Muscle layer of colon (tissue), 2 donors: ENCODE measurements around the gene MC1R.
"Not testable (repeated sequence)": the region's sequence is repeated elsewhere in the genome, so short reads cannot be mapped to it uniquely, and the experiment has no call there.

Source experiments
- H3K27ac ChIP-seq: one replicate; pipeline ENCODE4 v1.7.0; 2013; ENCODE audit warnings: low read depth, mild to moderate bottlenecking, low read length, moderate library complexity
- H3K27me3 ChIP-seq, 2 donors: one replicate each; pipeline ENCODE4 v1.7.0; 2013; ENCODE audit warnings: low read length in 2 of 2, mild to moderate bottlenecking in 2 of 2; ENCODE audit not compliant: insufficient read depth in 2 of 2, control insufficient read depth in 1 of 2
- H3K36me3 ChIP-seq: one replicate; pipeline ENCODE4 v1.7.0; 2013; ENCODE audit warnings: mild to moderate bottlenecking, low read length; ENCODE audit not compliant: insufficient read depth
- H3K4me1 ChIP-seq: one replicate; pipeline ENCODE4 v1.7.0; 2013; ENCODE audit warnings: mild to moderate bottlenecking, low read length; ENCODE audit not compliant: insufficient read depth
- H3K4me3 ChIP-seq, 2 donors: one replicate each; pipeline ENCODE4 v1.7.0; 2013; ENCODE audit warnings: low read length in 2 of 2, low read depth in 1 of 2, mild to moderate bottlenecking in 1 of 2, moderate library complexity in 1 of 2
- H3K9ac ChIP-seq: one replicate; pipeline ENCODE4 v1.7.0; 2013; ENCODE audit warnings: low read length
- H3K9me3 ChIP-seq: one replicate; pipeline ENCODE4 v1.7.0; 2013; ENCODE audit warnings: mild to moderate bottlenecking, low read length
- donor health status: abdominal sarcoma.
- donor health status: Adenocarcinoma of cecum.

Gene MC1R

DNA sequence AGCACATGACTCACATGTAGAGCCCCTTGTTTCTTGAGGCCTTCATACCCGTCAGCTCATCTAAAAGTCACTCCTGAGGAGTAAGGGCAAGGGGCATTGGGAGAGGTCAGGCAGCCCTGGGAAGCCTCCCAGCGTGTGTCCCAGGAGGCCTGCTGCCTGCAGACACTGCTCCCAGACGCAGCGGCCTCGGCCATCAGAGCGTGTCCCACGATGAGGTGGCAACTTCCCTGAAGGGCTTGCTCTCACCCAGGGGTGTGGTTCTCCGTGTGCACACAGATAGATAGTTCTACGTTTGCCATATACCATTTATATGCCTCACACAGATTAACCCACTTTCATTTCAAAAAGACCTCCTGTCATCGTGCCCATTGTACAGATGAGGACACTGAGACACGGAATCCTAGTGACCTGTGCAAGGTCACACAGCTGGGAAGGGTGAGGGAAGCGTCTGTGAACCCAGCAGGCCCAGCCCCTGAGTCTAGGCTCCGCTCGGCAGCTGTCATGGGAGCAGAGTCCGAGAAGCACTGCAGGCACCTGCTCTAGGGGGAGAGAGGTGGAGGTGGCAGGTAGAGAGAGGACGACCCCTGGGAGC is 12.7 kb downstream of the MC1R start:
- no peaks in the 10 kb centered on the region for H3K9me3 ChIP-seq
- no peaks in the 10 kb centered on the region for H3K4me1 ChIP-seq
- H3K27me3 ChIP-seq, result peaks cover 0 to 14% of the 10 kb centered on the region in 2 donors
- H3K27ac ChIP-seq, result no peak overlapping the region
- no peak overlapping the region for H3K4me3 ChIP-seq
- no peak overlapping the region for H3K9ac ChIP-seq
- H3K36me3 ChIP-seq, result no peaks in the 10 kb centered on the region

DNA sequence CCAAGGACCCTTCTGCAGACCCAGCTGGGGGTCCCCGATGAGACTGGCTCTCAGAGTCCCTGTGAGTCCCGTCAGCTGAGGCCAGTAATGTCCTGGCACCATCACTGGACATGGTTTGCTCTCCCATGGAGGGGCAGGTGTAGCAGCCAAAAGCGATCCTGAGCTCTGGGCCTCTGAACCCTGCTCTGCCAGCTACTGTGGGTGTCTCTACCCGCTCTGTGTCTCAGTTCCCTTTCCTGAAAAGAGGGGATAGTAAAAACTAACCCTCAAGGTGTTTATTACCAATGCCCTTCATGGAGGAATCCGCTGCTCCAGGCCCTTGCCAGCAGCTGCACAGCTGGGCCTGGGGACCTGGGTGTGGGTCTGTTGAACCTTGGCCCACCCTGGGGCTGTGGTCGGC is 13.3 kb downstream of the MC1R start:
- Histone ChIP-seq H3K27ac (no peak overlapping the region), H3K4me3 (no peak overlapping the region), H3K9me3 (no peaks in the 10 kb centered on the region), H3K27me3 (peaks cover 0 to 11% of the 10 kb centered on the region in 2 donors), H3K4me1 (no peaks in the 10 kb centered on the region), H3K36me3 (no peaks in the 10 kb centered on the region), H3K9ac (no peak overlapping the region)

DNA sequence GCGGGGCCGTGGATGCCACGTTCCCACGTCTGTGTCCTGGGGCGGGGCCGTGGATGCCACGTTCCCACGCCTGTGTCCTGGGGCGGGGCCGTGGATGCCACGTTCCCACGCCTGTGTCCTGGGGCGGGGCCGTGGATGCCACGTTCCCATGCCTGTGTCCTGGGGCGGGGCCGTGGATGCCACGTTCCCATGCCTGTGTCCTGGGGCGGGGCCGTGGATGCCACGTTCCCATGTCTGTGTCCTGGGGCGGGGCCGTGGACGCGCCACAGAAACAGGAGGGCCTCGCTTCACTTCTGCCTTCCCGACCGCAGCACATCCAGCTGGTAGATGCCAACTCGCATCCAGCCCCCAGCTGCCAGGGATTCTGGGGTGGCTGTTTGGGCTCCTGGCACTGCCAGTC is 15.4 kb downstream of the MC1R start:
- not testable (repeated sequence) for H3K4me1 ChIP-seq, H3K9me3 ChIP-seq, H3K4me3 ChIP-seq, H3K36me3 ChIP-seq, H3K9ac ChIP-seq, H3K27ac ChIP-seq
- H3K27me3 ChIP-seq, result peaks cover 0 to 11% of the 10 kb centered on the region in 2 donors

DNA sequence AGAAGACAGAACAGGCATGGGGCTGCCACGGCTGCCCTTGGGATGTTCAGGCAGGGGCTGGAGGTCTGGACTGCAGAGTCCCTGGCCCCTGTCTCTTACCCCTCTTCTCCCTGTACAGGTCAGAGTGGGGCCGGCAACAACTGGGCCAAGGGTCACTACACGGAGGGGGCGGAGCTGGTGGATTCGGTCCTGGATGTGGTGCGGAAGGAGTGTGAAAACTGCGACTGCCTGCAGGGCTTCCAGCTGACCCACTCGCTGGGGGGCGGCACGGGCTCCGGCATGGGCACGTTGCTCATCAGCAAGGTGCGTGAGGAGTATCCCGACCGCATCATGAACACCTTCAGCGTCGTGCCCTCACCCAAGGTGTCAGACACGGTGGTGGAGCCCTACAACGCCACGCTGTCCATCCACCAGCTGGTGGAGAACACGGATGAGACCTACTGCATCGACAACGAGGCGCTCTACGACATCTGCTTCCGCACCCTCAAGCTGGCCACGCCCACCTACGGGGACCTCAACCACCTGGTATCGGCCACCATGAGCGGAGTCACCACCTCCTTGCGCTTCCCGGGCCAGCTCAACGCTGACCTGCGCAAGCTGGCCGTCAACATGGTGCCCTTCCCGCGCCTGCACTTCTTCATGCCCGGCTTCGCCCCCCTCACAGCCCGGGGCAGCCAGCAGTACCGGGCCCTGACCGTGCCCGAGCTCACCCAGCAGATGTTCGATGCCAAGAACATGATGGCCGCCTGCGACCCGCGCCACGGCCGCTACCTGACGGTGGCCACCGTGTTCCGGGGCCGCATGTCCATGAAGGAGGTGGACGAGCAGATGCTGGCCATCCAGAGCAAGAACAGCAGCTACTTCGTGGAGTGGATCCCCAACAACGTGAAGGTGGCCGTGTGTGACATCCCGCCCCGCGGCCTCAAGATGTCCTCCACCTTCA is 16.2 kb downstream of the MC1R start:
- H3K9ac ChIP-seq, result no peak overlapping the region
- no peaks in the 10 kb centered on the region for H3K36me3 ChIP-seq
- no peak overlapping the region for H3K4me3 ChIP-seq
- H3K27me3 ChIP-seq, result peaks cover 0 to 11% of the 10 kb centered on the region in 2 donors
- H3K4me1 ChIP-seq, result no peaks in the 10 kb centered on the region
- H3K27ac ChIP-seq, result no peak overlapping the region
- H3K9me3 ChIP-seq, result no peaks in the 10 kb centered on the region

DNA sequence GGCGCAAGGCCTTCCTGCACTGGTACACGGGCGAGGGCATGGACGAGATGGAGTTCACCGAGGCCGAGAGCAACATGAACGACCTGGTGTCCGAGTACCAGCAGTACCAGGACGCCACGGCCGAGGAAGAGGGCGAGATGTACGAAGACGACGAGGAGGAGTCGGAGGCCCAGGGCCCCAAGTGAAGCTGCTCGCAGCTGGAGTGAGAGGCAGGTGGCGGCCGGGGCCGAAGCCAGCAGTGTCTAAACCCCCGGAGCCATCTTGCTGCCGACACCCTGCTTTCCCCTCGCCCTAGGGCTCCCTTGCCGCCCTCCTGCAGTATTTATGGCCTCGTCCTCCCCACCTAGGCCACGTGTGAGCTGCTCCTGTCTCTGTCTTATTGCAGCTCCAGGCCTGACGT is 17.0 kb downstream of the MC1R start:
- not testable (repeated sequence) for H3K4me1 ChIP-seq, H3K36me3 ChIP-seq, H3K27me3 ChIP-seq, H3K9ac ChIP-seq, H3K4me3 ChIP-seq, H3K9me3 ChIP-seq, H3K27ac ChIP-seq

DNA sequence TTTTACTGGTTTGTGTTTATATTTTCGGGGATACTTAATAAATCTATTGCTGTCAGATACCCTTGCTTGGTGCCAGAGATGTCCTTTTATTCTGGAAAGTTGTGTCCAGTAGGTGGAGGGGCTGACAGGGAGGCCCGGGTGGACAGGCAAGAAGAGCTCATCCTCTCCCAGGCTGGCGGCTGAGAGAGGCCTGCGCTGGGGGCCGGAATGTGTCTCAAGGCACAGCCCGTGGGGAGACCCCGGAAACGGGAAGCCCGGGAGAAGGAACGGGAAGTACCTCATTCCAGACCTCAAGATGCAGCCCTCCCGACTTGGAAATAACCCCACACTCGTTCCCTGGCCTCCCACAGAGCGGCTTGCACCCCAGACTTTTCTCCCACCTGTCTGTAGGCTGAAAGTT is 17.4 kb downstream of the MC1R start:
- H3K9me3 ChIP-seq, result no peaks in the 10 kb centered on the region
- no peak overlapping the region for H3K27ac ChIP-seq
- no peaks in the 10 kb centered on the region for H3K4me1 ChIP-seq
- peaks cover 0 to 6% of the 10 kb centered on the region in 2 donors for H3K27me3 ChIP-seq
- no peak overlapping the region for H3K9ac ChIP-seq
- H3K4me3 ChIP-seq, result no peak overlapping the region
- H3K36me3 ChIP-seq, result no peaks in the 10 kb centered on the region

DNA sequence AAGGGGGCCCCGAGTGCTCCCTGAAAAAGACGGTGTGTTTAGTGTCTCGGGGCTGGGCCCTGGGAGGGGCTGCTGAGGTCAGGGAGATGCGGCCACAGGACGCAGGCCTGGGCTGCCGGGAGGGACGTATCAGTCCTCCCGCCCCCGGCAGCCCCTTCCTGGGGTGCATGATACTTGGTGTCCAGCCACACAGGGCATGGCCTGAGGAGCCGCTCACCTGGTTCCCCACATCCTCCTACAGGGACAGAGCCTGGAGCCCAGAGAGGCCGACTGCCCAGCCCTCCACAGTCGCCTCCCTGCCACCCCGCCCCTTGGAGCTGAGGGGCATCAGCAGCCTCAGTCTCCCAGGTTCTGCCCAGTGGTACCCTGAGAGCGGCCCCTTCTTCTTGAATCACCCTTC is 17.8 kb downstream of the MC1R start:
- Histone ChIP-seq H3K4me3 (no peak overlapping the region), H3K36me3 (no peaks in the 10 kb centered on the region), H3K9me3 (no peaks in the 10 kb centered on the region), H3K27me3 (peaks cover 0 to 2% of the 10 kb centered on the region in 2 donors), H3K27ac (no peak overlapping the region), H3K9ac (no peak overlapping the region), H3K4me1 (no peaks in the 10 kb centered on the region)

DNA sequence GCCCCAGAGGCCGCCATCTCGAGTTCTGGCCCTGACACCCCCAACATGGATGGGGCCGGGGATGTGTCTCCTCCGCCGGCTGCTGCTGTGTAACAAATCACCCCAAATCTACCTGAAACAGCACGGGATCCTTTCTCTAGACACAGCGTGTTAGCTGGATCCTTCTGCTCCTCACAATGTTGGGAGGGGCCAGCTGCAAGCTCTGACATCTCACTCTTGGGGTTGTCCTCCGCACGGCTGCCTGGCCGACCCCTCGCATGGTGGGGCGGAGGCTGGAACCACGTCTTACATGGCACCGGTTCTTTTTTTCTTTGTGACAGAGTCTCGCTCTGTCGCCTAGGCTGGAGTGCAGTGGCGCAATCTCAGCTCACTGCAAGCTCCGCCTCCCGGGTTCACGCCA is 18.3 kb downstream of the MC1R start:
- Histone ChIP-seq H3K27me3 (no peaks in the 10 kb centered on the region), H3K27ac (no peak overlapping the region), H3K36me3 (no peaks in the 10 kb centered on the region), H3K9ac (no peak overlapping the region), H3K4me1 (no peaks in the 10 kb centered on the region), H3K9me3 (no peaks in the 10 kb centered on the region), H3K4me3 (no peak overlapping the region)

DNA sequence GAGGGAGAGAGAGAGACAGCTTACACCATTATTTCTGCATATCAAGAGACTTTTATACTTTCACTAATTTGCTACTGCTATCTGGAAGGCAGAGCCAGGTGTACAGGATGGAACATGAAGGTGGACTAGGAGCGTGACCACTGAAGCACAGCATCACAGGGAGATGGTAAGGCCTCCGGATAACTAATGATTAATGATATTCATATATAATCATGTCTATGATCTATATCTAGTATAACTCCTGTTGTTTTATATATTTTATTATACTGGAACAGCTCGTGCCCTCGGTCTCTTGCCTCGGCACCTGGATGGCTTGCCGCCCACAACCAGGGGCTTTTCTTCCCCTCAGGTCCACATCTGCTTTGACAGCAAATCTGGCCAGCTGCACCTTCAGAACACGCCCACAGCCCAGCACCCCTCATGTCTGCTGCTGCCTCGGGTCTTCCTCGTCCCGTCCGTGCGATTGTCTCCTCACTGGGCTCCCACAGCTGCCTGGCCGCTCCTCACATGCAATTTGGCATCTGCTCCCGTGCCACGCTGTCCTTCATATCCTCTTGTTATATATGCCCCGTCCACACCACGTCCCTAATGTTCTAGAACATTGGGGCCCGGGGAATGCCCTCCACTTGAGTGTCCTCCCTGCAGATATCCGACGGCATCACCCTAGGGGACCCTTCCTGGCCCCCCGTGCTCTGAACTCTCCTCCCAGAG is 19.7 kb downstream of the MC1R start:
- no peaks in the 10 kb centered on the region for H3K36me3 ChIP-seq
- H3K4me3 ChIP-seq, result no peak overlapping the region
- H3K9me3 ChIP-seq, result no peaks in the 10 kb centered on the region
- no peaks in the 10 kb centered on the region for H3K4me1 ChIP-seq
- H3K27me3 ChIP-seq, result no peaks in the 10 kb centered on the region
- H3K27ac ChIP-seq, result no peak overlapping the region
- no peak overlapping the region for H3K9ac ChIP-seq

DNA sequence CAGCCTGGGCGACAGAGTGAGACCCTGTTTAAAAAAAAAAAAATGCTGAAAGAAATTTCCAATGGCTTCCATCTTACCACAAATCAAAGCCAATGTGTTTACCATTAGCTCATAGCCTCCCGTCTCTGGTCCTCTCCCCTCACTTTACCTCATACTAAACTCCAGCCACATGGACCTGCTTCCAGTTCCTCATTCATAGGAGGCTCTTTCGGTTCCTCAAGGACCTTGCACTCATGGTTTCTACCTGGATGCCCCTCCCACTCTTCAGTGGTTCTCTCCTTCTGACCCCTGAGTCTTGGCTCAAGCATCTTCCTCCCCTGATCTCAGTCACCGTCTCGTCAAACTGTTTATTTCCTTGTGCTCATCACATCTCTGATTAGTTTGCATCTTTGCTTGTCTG is 26.1 kb downstream of the MC1R start:
- no peak overlapping the region for H3K9ac ChIP-seq
- peaks cover 5% of the 10 kb centered on the region for H3K4me1 ChIP-seq
- H3K4me3 ChIP-seq, result no peak overlapping the region
- no peak overlapping the region for H3K27ac ChIP-seq
- no peaks in the 10 kb centered on the region for H3K9me3 ChIP-seq
- H3K36me3 ChIP-seq, result no peaks in the 10 kb centered on the region
- no peaks in the 10 kb centered on the region for H3K27me3 ChIP-seq

DNA sequence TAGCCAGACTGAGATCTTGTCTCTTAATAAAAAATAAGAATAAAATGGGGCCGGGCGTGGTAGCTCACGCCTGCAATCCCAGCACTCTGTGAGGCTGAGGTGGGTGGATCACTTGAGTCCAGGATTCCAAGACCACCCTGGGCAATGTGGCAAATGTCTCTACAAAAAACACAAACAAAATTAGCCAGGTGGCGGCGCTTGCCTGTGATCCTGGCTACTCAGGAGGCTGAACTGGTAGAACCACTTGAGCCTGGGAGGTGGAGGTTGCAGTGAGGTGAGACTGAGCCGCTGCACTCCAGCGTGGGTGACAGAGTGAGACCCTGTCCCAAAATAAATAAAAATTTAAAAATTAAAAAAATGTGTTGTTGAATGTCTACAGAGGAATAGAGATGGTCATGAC is 27.0 kb downstream of the MC1R start:
- H3K4me1 ChIP-seq, result peaks cover 5% of the 10 kb centered on the region
- H3K9me3 ChIP-seq, result no peaks in the 10 kb centered on the region
- H3K36me3 ChIP-seq, result no peaks in the 10 kb centered on the region
- no peak overlapping the region for H3K4me3 ChIP-seq
- H3K27ac ChIP-seq, result no peak overlapping the region
- no peak overlapping the region for H3K9ac ChIP-seq
- no peaks in the 10 kb centered on the region for H3K27me3 ChIP-seq
